Upper lobe of left lung (tissue), 6 donors: ENCODE measurements around the gene IRAK1BP1. TPM values are rescaled to one million over a fixed set of nuclear protein-coding genes. Genes with fewer than 3 reads are reported as not detected.

Source experiments
- ATAC-seq, 2 donors: fragments of 200-7000 bp; cut with Tn5 transposase; one replicate each; pipeline ENCODE4 v1.9.1; 2022; ENCODE audit warnings: mild to moderate bottlenecking in 2 of 2, moderate library complexity in 2 of 2; ENCODE audit not compliant: low FRiP score in 2 of 2
- DNase-seq, 2 donors: peaks; one replicate each; pipeline ENCODE4 v3.0.0-alpha.2; 2019 to 2020
- H3K27ac ChIP-seq, 4 donors: fragments of 200-600 bp; sonication (generic); one replicate each; pipeline ENCODE4 v1.5.1; 2016 to 2019
- H3K27me3 ChIP-seq, 4 donors: fragments of 200-600 bp; sonication (generic); one replicate each; pipeline ENCODE4 v1.5.1; 2017 to 2019
- H3K36me3 ChIP-seq, 4 donors: fragments of 200-600 bp; sonication (generic); one replicate each; pipeline ENCODE4 v1.5.1; 2016 to 2019
- H3K4me1 ChIP-seq, 4 donors: fragments of 200-600 bp; sonication (generic); one replicate each; pipeline ENCODE4 v1.5.1; 2018 to 2019
- H3K4me3 ChIP-seq, 4 donors: fragments of 200-600 bp; sonication (generic); one replicate each; pipeline ENCODE4 v1.5.1; 2017 to 2019; ENCODE audit warnings: mild to moderate bottlenecking in 2 of 4, moderate library complexity in 1 of 4
- H3K9me3 ChIP-seq, 4 donors: fragments of 200-600 bp; sonication (generic); one replicate each; pipeline ENCODE4 v1.5.1; 2018 to 2019
- EP300 ChIP-seq, 4 donors: sonication (generic); formaldehyde crosslinking; IDR thresholded peaks; one replicate each; pipeline ENCODE4 v1.5.1; 2017; ENCODE audit warnings: antibody characterized with exemption in 4 of 4, control low read depth in 2 of 4
- POLR2A ChIP-seq, 4 donors: fragments of 450-650 bp; IDR thresholded peaks; one replicate each; pipeline ENCODE4 v1.5.1; 2016 to 2017; ENCODE audit warnings: antibody characterized with exemption in 4 of 4, mild to moderate bottlenecking in 2 of 4
- POLR2AphosphoS5 ChIP-seq, 2 donors: sonication (generic); formaldehyde crosslinking; IDR thresholded peaks; one replicate each; pipeline ENCODE4 v1.5.1; 2017; ENCODE audit warnings: antibody characterized with exemption in 2 of 2
- WGBS, 2 donors: methylation state at CpG; one replicate each; pipeline ENCODE4 v1.1.5; 2017 to 2018; 5-methylcytosine and 5-hydroxymethylcytosine counted together
- total RNA-seq, 6 donors: library from RNA; depleted of rRNA in 4 of 6; stranded (reverse); fragments of >200 nt in 4 of 6; gene quantifications; one replicate each; pipeline versions ENCODE4 v1.1.0 to v1.2.1, GENCODE V29; 2016 to 2021
- TF ChIP-seq, protein P1 (sequence below), 6 experiments: fragments of 450-650 bp in 4 of 6; fragments of 200-600 bp in 2 of 6; sonication (generic) in 2 of 6; IDR thresholded peaks; one replicate each; pipeline ENCODE4 v1.5.1; 2016 to 2019; ENCODE audit warnings: antibody characterized with exemption in 6 of 6
- donor health status: DM: no; HTN: no; CAD: no; lungs with moderate emphysema.
- donor health status: DM: no; HTN: yes; CAD: no; lungs with severe emphysema.

Gene IRAK1BP1
- total RNA-seq, 6 donors from 2014 or later, result 2.2 to 9.6 (median 5.2) TPM

DNA sequence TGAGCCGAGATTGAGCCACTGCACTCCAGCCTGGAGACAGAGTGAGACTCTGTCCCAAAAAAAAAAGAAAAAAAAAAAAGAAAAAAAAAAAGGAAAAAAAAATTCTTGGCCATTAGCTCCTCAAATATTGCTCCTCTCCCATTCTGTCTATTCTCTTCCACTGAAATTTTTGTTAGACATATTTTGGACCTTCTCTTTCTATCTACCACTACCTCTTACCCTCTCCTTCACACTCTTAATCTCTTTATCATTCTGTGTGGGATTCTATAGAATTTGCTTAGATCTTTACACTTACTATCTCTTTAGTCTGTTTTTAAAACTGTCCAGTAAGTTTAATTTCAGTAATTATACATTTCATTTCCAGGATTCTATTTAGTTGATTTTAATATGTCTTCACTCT is 85.0 kb downstream of the IRAK1BP1 start:
- ATAC-seq (no peak), DNase-seq (no peak)
- H3K4me1 ChIP-seq, result no peaks in the 10 kb centered on the region
- WGBS, 2 donors, result 93 to 100% methylated on average over 1 of the region's 1 CpG
- H3K27ac ChIP-seq, result no peak overlapping the region
- H3K27me3 ChIP-seq, result no peaks in the 10 kb centered on the region
- no peak overlapping the region for H3K4me3 ChIP-seq
- peaks cover 4 to 15% (median 9%) of the 10 kb centered on the region in 4 donors for H3K9me3 ChIP-seq
- peaks cover 20 to 93% (median 51%) of the 10 kb centered on the region in 4 donors for H3K36me3 ChIP-seq
- TF ChIP-seq EP300 (IDR thresholded peaks at IDR 0.05) (no peak), POLR2AphosphoS5 (IDR thresholded peaks at IDR 0.05) (no peak), POLR2A (IDR thresholded peaks at IDR 0.05) (no peak)
- TF ChIP-seq, protein P1, sequence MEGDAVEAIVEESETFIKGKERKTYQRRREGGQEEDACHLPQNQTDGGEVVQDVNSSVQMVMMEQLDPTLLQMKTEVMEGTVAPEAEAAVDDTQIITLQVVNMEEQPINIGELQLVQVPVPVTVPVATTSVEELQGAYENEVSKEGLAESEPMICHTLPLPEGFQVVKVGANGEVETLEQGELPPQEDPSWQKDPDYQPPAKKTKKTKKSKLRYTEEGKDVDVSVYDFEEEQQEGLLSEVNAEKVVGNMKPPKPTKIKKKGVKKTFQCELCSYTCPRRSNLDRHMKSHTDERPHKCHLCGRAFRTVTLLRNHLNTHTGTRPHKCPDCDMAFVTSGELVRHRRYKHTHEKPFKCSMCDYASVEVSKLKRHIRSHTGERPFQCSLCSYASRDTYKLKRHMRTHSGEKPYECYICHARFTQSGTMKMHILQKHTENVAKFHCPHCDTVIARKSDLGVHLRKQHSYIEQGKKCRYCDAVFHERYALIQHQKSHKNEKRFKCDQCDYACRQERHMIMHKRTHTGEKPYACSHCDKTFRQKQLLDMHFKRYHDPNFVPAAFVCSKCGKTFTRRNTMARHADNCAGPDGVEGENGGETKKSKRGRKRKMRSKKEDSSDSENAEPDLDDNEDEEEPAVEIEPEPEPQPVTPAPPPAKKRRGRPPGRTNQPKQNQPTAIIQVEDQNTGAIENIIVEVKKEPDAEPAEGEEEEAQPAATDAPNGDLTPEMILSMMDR (IDR thresholded peaks at IDR 0.05), result no peak

Other genes starting within 250 kb of the IRAK1BP1 start
- 10 to 100 TPM; 19.3 to 74.7 (median 25.8) TPM for gene PHIP, start 210.7 kb downstream of the IRAK1BP1 start, total RNA-seq